ENCODE results near the gene UMOD.
"Not testable (repeated sequence)": the region's sequence is repeated elsewhere in the genome, so short reads cannot be mapped to it uniquely, and the experiment has no call there.

UMOD gene

GRCh38 chr16:20313741-20314140 is 38.8 kb downstream of the UMOD start:
- DNase-seq (ENCODE audit: low read depth) = no peak
- H3K4me3 ChIP-seq (replicated peaks; ENCODE audit: low read depth, low read length) = no peak overlapping the region
- TF ChIP-seq, protein P1, sequence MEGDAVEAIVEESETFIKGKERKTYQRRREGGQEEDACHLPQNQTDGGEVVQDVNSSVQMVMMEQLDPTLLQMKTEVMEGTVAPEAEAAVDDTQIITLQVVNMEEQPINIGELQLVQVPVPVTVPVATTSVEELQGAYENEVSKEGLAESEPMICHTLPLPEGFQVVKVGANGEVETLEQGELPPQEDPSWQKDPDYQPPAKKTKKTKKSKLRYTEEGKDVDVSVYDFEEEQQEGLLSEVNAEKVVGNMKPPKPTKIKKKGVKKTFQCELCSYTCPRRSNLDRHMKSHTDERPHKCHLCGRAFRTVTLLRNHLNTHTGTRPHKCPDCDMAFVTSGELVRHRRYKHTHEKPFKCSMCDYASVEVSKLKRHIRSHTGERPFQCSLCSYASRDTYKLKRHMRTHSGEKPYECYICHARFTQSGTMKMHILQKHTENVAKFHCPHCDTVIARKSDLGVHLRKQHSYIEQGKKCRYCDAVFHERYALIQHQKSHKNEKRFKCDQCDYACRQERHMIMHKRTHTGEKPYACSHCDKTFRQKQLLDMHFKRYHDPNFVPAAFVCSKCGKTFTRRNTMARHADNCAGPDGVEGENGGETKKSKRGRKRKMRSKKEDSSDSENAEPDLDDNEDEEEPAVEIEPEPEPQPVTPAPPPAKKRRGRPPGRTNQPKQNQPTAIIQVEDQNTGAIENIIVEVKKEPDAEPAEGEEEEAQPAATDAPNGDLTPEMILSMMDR (IDR thresholded peaks at IDR 0.05; ENCODE audit: low read length, missing control alignments) = no peak

DNA sequence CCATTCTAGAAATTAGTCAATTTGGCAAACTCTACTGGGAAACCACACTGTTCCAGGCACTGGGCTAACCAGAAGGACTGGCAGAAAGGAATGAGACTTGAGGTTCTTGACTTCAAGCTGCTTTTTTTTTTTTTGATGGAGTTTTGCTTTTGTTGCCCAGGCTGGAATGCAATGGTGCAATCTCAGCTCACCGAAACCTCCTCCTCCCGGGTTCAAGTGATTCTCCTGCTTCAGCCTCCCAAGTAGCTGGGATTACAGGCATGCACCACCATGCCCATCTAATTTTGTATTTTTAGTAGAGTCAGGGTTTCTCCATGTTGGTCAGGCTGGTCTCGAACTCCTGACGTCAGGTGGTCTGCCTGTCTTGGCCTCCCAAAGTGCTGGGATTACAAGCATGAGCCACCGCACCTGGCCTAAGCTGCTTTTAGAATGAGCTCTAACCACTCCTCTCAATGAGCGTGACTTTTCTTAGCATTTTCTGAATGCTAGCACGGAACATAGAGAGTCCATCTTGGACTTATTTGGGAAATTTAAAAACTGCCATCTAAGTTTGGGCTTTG is 39.9 kb downstream of the UMOD start:
- DNase-seq (ENCODE audit: low read depth); H3K4me3 ChIP-seq (replicated peaks; ENCODE audit: low read depth, low read length): not testable (repeated sequence)

GRCh38 chr16:20311548-20311947 is 41.0 kb downstream of the UMOD start:
- no peak for DNase-seq (ENCODE audit: low read depth)
- TF ChIP-seq, protein P1 (IDR thresholded peaks at IDR 0.05; ENCODE audit: low read length, missing control alignments) = no peak
- H3K4me3 ChIP-seq (replicated peaks; ENCODE audit: low read depth, low read length) = no peak overlapping the region

DNA sequence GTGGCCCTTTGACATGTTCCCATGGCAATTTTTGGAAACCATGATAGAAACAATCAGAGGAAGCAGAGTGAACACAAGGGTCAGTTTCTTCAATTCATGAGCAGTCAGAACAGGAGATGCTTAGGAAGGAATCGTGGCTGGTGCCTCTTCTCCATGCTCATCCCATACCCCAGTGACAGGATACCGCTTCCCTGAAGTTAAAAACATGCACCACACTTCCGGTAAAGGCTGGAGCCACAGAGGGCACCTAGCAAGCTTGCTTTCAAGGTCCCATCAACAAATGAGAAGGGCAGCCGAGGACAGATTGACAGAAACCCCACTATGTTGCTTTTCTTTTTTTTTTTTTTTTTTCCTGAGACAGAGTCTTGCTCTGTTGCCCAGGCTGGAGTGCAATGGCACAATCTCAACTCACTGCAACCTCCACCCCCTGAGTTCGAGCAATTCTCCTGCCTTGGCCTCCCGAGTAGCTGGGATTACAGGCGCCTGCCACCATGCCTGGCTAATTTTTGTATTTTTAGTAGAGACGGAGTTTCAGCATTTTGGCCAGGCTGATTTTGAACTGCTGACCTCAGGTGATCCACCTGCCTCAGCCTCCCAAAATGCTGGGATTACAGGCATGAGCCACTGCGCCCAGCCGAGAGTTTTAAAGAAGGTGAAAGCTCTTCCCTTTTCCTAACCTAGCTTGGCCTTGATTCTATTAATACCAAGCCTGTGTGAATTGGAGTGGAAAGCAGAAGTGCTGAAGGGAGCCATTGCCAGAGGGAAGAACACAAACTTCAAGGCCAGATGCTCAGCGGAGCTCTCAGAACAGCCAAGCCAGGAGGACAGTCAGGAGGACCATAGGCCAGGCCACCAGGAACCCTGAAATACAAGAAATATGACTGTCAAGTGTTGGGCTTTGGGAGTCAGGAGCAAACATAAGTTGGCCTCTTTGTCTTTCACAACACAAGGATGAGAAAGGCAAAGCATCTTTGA is 41.8 kb downstream of the UMOD start:
- DNase-seq (ENCODE audit: low read depth) = no peak
- no peak overlapping the region for H3K4me3 ChIP-seq (replicated peaks; ENCODE audit: low read depth, low read length)
- TF ChIP-seq, protein P1 (IDR thresholded peaks at IDR 0.05; ENCODE audit: low read length, missing control alignments) = no peak

GRCh38 chr16:20309786-20310185 is 42.7 kb downstream of the UMOD start:
- DNase-seq (ENCODE audit: low read depth) = no peak
- TF ChIP-seq, protein P1 (IDR thresholded peaks at IDR 0.05; ENCODE audit: low read length, missing control alignments) = no peak
- no peak overlapping the region for H3K4me3 ChIP-seq (replicated peaks; ENCODE audit: low read depth, low read length)

GRCh38 chr16:20308801-20309590 is 43.5 kb downstream of the UMOD start:
- DNase-seq (ENCODE audit: low read depth) = no peak
- TF ChIP-seq, protein P1 (IDR thresholded peaks at IDR 0.05; ENCODE audit: low read length, missing control alignments) = no peak
- H3K4me3 ChIP-seq (replicated peaks; ENCODE audit: low read depth, low read length) = no peak overlapping the region

- TF ChIP-seq, protein P1 (IDR thresholded peaks at IDR 0.05; ENCODE audit: low read length, missing control alignments) = no peak
- no peak overlapping the region for H3K4me3 ChIP-seq (replicated peaks; ENCODE audit: low read depth, low read length)
- no peak for DNase-seq (ENCODE audit: low read depth)
Observed at GRCh38 chr16:20308266-20308665, 44.2 kb downstream of the UMOD start.
